C4-2B (cell line): ENCODE data around the gene C4BPA.

ENCODE experiments used
- CTCF ChIP-seq: fragments of 450-650 bp; conservative IDR thresholded peaks from 2 replicates; pipeline ENCODE4 v1.5.1; 2017; ENCODE audit warnings: mild to moderate bottlenecking
- ZFX ChIP-seq: fragments of 450-650 bp; IDR thresholded peaks from 2 replicates; pipeline ENCODE4 v1.6.1; 2017

GRCh38 chr1:207059881-207060280 is 44.2 kb upstream of the C4BPA start:
- TF ChIP-seq CTCF, result no peak; the same call in 1 of the 2 replicates
- no peak for TF ChIP-seq ZFX
